AG04450 (cell line): ENCODE data around the gene SLC20A1. TPM values are rescaled to one million over a fixed set of nuclear protein-coding genes. Genes with fewer than 3 reads are reported as not detected.
A peak's percentile ranks its signal among the peaks of the same experiment; 100 is the strongest.

Source experiments
- CTCF ChIA-PET: fragments of 300-600, 350-600 bp; formaldehyde crosslinking; extraction: SDS; loops from one replicate; lab custom pipeline; 2022; ENCODE audit warnings: antibody characterized with exemption, inconsistent platforms; lab: Charles Lee
- POLR2A ChIA-PET: fragments of 350-600 bp; formaldehyde crosslinking; extraction: SDS; loops from one replicate; lab custom pipeline; 2021; ENCODE audit warnings: antibody characterized with exemption, inconsistent platforms; lab: Yijun Ruan, JAX
- DNase-seq: peaks from one replicate; pipeline ENCODE4 v3.0.0-alpha.2; 2011; ENCODE audit warnings: low read depth, low spot score
- H3K27ac ChIP-seq: one replicate; pipeline ENCODE4 v1.5.1; 2012; ENCODE audit warnings: low read depth, low read length, control low read depth
- H3K27me3 ChIP-seq: one replicate; pipeline ENCODE4 v1.6.0; 2012; ENCODE audit warnings: low read length; ENCODE audit not compliant: control insufficient read depth, insufficient read depth
- H3K4me3 ChIP-seq: 2 replicates; pipeline ENCODE4 v1.5.1; 2011; ENCODE audit warnings: mild to moderate bottlenecking, low read depth, low read length, control low read depth
- H3K9me3 ChIP-seq: 2 replicates; pipeline ENCODE4 v1.5.1; 2012; ENCODE audit warnings: low read length; ENCODE audit not compliant: control insufficient read depth, insufficient read depth
- CTCF ChIP-seq: IDR thresholded peaks from 2 replicates; pipeline ENCODE4 v1.5.1; 2011; ENCODE audit warnings: low read depth, low read length, control low read depth, inconsistent platforms
- polyA plus RNA-seq: library from polyadenylated mRNA; depleted of rRNA; stranded (reverse); fragments of >200 nt; gene quantifications from 2 replicates; pipeline ENCODE4 v1.2.3, GENCODE V29; 2011

The SLC20A1 gene
- polyA plus RNA-seq, 1 experiment = 74.8 TPM

- TF ChIP-seq CTCF = no peak
- ChIA-PET POLR2A (no interaction called here), CTCF (no interaction called here)
- H3K9me3 ChIP-seq = no peaks in the 10 kb centered on the region; the same call in 1 of the 2 replicates
- no peak overlapping the region for H3K27ac ChIP-seq
- DNase-seq = no peak
- no peaks in the 10 kb centered on the region for H3K27me3 ChIP-seq
- no peak overlapping the region for H3K4me3 ChIP-seq
Observed at GRCh38 chr2:112643488-112643887, 2.3 kb upstream of the SLC20A1 start.

- Histone ChIP-seq H3K9me3 (no peaks in the 10 kb centered on the region; the same call in 1 of the 2 replicates), H3K27me3 (no peaks in the 10 kb centered on the region), H3K4me3 (peak overlapping the region; percentile 86), H3K27ac (no peak overlapping the region)
- no peak for DNase-seq
- CTCF ChIA-PET = interaction anchor here (1.3 to 4.6 kb wide), 5 partner anchors 10 to 81 kb away, joined by 3 to 23 read pairs (median 8); partner anchors contain the start of gene CHCHD5
- no peak for TF ChIP-seq CTCF
- POLR2A ChIA-PET = interaction anchor here (0.6 to 2.5 kb wide), 4 partner anchors 17 to 1886 kb away, joined by 3 to 31 read pairs (median 6); no protein-coding TSS in a partner anchor
Observed at GRCh38 chr2:112644155-112644932, 1.4 kb upstream of the SLC20A1 start.

- no peak for DNase-seq
- no peaks in the 10 kb centered on the region for H3K27me3 ChIP-seq
Observed at GRCh38 chr2:112644933-112645309, 818 bp upstream of the SLC20A1 start.

GRCh38 chr2:112646102-112646719 is 472 bp downstream of the SLC20A1 start:
- no peaks in the 10 kb centered on the region for H3K27me3 ChIP-seq
- H3K9me3 ChIP-seq = no peaks in the 10 kb centered on the region; the same call in 1 of the 2 replicates
- DNase-seq = no peak
- TF ChIP-seq CTCF = no peak
- H3K4me3 ChIP-seq = peak overlapping the region; percentile 86
- CTCF ChIA-PET = interaction anchor here (1.1 to 4.6 kb wide), 4 partner anchors 8 to 83 kb away, joined by 4 to 23 read pairs (median 5); no protein-coding TSS in a partner anchor
- POLR2A ChIA-PET = interaction anchor here (0.7 to 2.5 kb wide), 9 partner anchors 15 to 79 kb away, joined by 3 to 31 read pairs (median 4); no protein-coding TSS in a partner anchor
- H3K27ac ChIP-seq = peak overlapping the region; percentile 85

More at GRCh38 chr2:112644933-112645309, 818 bp upstream of the SLC20A1 start:
- peak overlapping the region; percentile 62 for H3K27ac ChIP-seq
- CTCF ChIA-PET = interaction anchor here (0.8 to 4.6 kb wide), 6 partner anchors 9 to 105 kb away, joined by 3 to 23 read pairs (median 6); partner anchors contain the start of gene CHCHD5
- POLR2A ChIA-PET = interaction anchor here (0.6 to 2.5 kb wide), 7 partner anchors 17 to 1886 kb away, joined by 3 to 31 read pairs (median 4); no protein-coding TSS in a partner anchor
- no peaks in the 10 kb centered on the region; the same call in 1 of the 2 replicates for H3K9me3 ChIP-seq
- H3K4me3 ChIP-seq = peak overlapping the region; percentile 86
- no peak for TF ChIP-seq CTCF
